K562 (cell line): ENCODE measurements around the gene DIP2C. TPM values are rescaled to one million over a fixed set of nuclear protein-coding genes. Genes with fewer than 3 reads are reported as not detected.

ENCODE experiments used
- ATAC-seq: fragments of 200-7000 bp; cut with Tn5 transposase; 3 replicates; pipeline ENCODE4 v1.9.1; 2020; ENCODE audit warnings: moderate library complexity
- BruUV-seq: library from RNA; stranded (reverse); fragments of 400-500 nt; replicated peaks from 2 replicates; lab custom pipeline; 2021; lab: Mats Ljungman, UMichigan
- CTCF ChIA-PET: fragments of 300-600 bp; formaldehyde crosslinking; extraction: SDS; loops from one replicate; lab custom pipeline; 2021; ENCODE audit warnings: low intra/inter-chr PET ratio; lab: Yijun Ruan, JAX
- POLR2A ChIA-PET: fragments of 300-600, 350-650 bp; sonication (Branson Sonifier 250); formaldehyde crosslinking; extraction: SDS; loops from one replicate; lab custom pipeline; 2021; ENCODE audit warnings: antibody characterized with exemption, inconsistent platforms; lab: Yijun Ruan, JAX
- DNase-seq, 4 experiments: peaks; one replicate each; pipeline versions ENCODE4 v3.0.0 to v3.0.0-alpha.2; 2011 to 2018; ENCODE audit warnings: low spot score in 3 of 4, mixed read lengths in 3 of 4; ENCODE audit errors: extremely low read depth in 1 of 4
- FAIRE-seq: peaks from 2 replicates; lab custom pipeline; 2011; peaks lifted over from hg19 to GRCh38; lab: Jason Lieb, UNC
- H2AFZ ChIP-seq: 2 replicates; pipeline ENCODE4 v1.6.0; 2011; ENCODE audit warnings: low read depth, low read length, control low read depth, inconsistent platforms
- H3K27ac ChIP-seq: fragments of 200-600 bp; 3 replicates; pipeline ENCODE4 v1.8.0; 2011; ENCODE audit warnings: low read depth, mild to moderate bottlenecking, control low read depth, inconsistent platforms, low read length, moderate library complexity, mixed read lengths; ENCODE audit errors: extremely low read depth
- H3K27me3 ChIP-seq, 2 experiments: fragments of 300-600 bp in 1 of 2; 2 replicates in 1 of 2; 3 replicates in 1 of 2; pipeline versions ENCODE4 v1.6.0 to v1.8.0; 2011; ENCODE audit warnings: inconsistent platforms in 2 of 2, low read length in 2 of 2, mild to moderate bottlenecking in 1 of 2, mixed read lengths in 1 of 2, moderate library complexity in 1 of 2; ENCODE audit not compliant: control insufficient read depth in 2 of 2, insufficient read depth in 2 of 2
- H3K36me3 ChIP-seq: fragments of 300-600 bp; 3 replicates; pipeline ENCODE4 v1.8.0; 2011; ENCODE audit warnings: mild to moderate bottlenecking, low read length, inconsistent platforms; ENCODE audit not compliant: control insufficient read depth, insufficient read depth
- H3K4me1 ChIP-seq, 2 experiments: fragments of 200-600 bp in 1 of 2; replicated peaks in 1 of 2; 2 replicates in 1 of 2; 3 replicates in 1 of 2; pipeline versions ENCODE4 v1.5.1 to v1.8.0; 2011; ENCODE audit warnings: inconsistent platforms in 2 of 2, low read length in 2 of 2, mild to moderate bottlenecking in 1 of 2, mixed read lengths in 1 of 2, moderate library complexity in 1 of 2; ENCODE audit not compliant: control insufficient read depth in 2 of 2, insufficient read depth in 2 of 2
- H3K4me2 ChIP-seq: 2 replicates; pipeline ENCODE4 v1.6.1; 2011; ENCODE audit warnings: low read length, control low read depth, inconsistent platforms, mixed read lengths; ENCODE audit not compliant: insufficient read depth
- H3K4me3 ChIP-seq: fragments of 200-600 bp; sonication (generic), shearing (Covaris generic); 2 replicates; pipeline ENCODE4 v1.5.1; 2016; ENCODE audit warnings: control low read depth, inconsistent platforms
- H3K79me2 ChIP-seq: fragments of 200-600 bp; 3 replicates; pipeline ENCODE4 v1.8.0; 2011; ENCODE audit warnings: low read length, inconsistent platforms; ENCODE audit not compliant: control insufficient read depth, insufficient read depth
- H3K9ac ChIP-seq, 2 experiments: 2 replicates each; pipeline versions ENCODE4 v1.6.0 to v1.6.1; 2011; ENCODE audit warnings: low read depth in 2 of 2, low read length in 2 of 2, control low read depth in 1 of 2, inconsistent platforms in 1 of 2, mild to moderate bottlenecking in 1 of 2, mixed read lengths in 1 of 2; ENCODE audit not compliant: insufficient read depth in 1 of 2
- H3K9me1 ChIP-seq: one replicate; pipeline ENCODE4 v1.6.0; 2011; ENCODE audit warnings: inconsistent platforms, mild to moderate bottlenecking, low read length, moderate library complexity; ENCODE audit not compliant: control insufficient read depth, insufficient read depth
- H3K9me3 ChIP-seq: replicated peaks from 2 replicates; pipeline ENCODE4 v1.5.1; 2011; ENCODE audit warnings: low read depth, low read length, inconsistent platforms; ENCODE audit not compliant: control insufficient read depth, insufficient read depth
- H4K20me1 ChIP-seq: replicated peaks from 2 replicates; pipeline ENCODE4 v1.6.1; 2011; ENCODE audit warnings: low read length, inconsistent platforms, mixed read lengths; ENCODE audit not compliant: control insufficient read depth, insufficient read depth
- GTF3C2 ChIP-seq: IDR thresholded peaks from 3 replicates; pipeline ENCODE4 v1.6.1; 2011; ENCODE audit warnings: borderline replicate concordance, mild to moderate bottlenecking, moderate library complexity; ENCODE audit not compliant: insufficient read length; ENCODE audit errors: extremely low read depth
- MAFK ChIP-seq: IDR thresholded peaks from 2 replicates; pipeline ENCODE4 v1.6.1; 2011; ENCODE audit warnings: low read length, improper control_type of control experiment
- NR4A1 ChIP-seq, 2 experiments: fragments of 250-450 bp in 1 of 2; fragments of 450-650 bp in 1 of 2; sonication (Bioruptor Pico) in 1 of 2; IDR thresholded peaks; 2 replicates each; pipeline versions ENCODE4 v1.4.0 to v1.6.1; 2016 to 2020; ENCODE audit warnings: mild to moderate bottlenecking in 2 of 2, missing compliant biosample characterization in 1 of 2, missing genetic modification characterization in 1 of 2, moderate library complexity in 1 of 2
- PHB ChIP-seq: fragments of 250-450 bp; sonication (Bioruptor Pico); IDR thresholded peaks from 2 replicates; pipeline ENCODE4 v1.5.0; 2021
- TCF15 ChIP-seq: fragments of 250-450 bp; sonication (Bioruptor Pico); IDR thresholded peaks from 2 replicates; pipeline ENCODE4 v1.8.0; 2022; ENCODE audit warnings: moderate library complexity, mild to moderate bottlenecking, inconsistent platforms
- ZBTB2 ChIP-seq: fragments of 450-650 bp; IDR thresholded peaks from 2 replicates; pipeline ENCODE4 v1.6.1; 2016; ENCODE audit warnings: antibody characterized with exemption
- ZNF184 ChIP-seq: sonication (generic); formaldehyde crosslinking; IDR thresholded peaks from 2 replicates; pipeline ENCODE4 v1.5.0; 2020; ENCODE audit warnings: missing genetic modification reagents
- WGBS: fragments of 100-300 bp; shearing (Covaris generic); methylation state at CpG from one replicate; pipeline ENCODE4 v1.1.6; 2016; ENCODE audit warnings: low coverage, mixed read lengths; ENCODE audit not compliant: insufficient coverage; ENCODE audit errors: missing lambda C conversion rate; 5-methylcytosine and 5-hydroxymethylcytosine counted together
- in situ Hi-C: fragments of 300-500 bp; cut with MboI; formaldehyde crosslinking; loops from 4 replicates; pipeline ENCODE4 v1.15.0; 2018; ENCODE audit warnings: inconsistent platforms, mixed read lengths
- intact Hi-C: fragments of 100-400 bp; cut with micrococcal nuclease; formaldehyde crosslinking; loops from 2 replicates; pipeline ENCODE4 v1.14.2; 2022
- polyA plus RNA-seq, 8 experiments: library from polyadenylated mRNA; depleted of rRNA in 4 of 8; stranded (reverse) in 5 of 8; unstranded in 3 of 8; fragments of >200 nt; fragmentation: Nextera tagmentation in 2 of 8; fragmentation: Illumina TruSeq in 1 of 8; extraction: Ambion mirVana in 2 of 8; extraction: Trizol in 1 of 8; gene quantifications; 2 replicates each; pipeline versions ENCODE4 v1.2.1 to v1.2.3, GENCODE V29; 2011 to 2014; ENCODE audit warnings: inconsistent platforms in 1 of 8, missing spikeins in 1 of 8
- total RNA-seq, 7 experiments: library from RNA; depleted of rRNA in 6 of 7; stranded (reverse); fragments of >200 nt in 6 of 7; fragmentation: Illumina TruSeq in 2 of 7; extraction: Trizol in 2 of 7; gene quantifications; 2 replicates each; pipeline versions ENCODE4 v1.2.1 to v1.2.3, GENCODE V29; 2011 to 2021; ENCODE audit warnings: low replicate concordance in 1 of 7
- TF ChIP-seq, protein P1 (sequence below): sonication (generic); formaldehyde crosslinking; IDR thresholded peaks from 2 replicates; pipeline ENCODE4 v1.8.0; 2022; ENCODE audit warnings: mild to moderate bottlenecking, missing genetic modification reagents
- TF ChIP-seq, protein P2 (sequence below), 2 experiments: fragments of 150-350 bp in 1 of 2; IDR thresholded peaks; 2 replicates each; pipeline ENCODE4 v1.6.1; 2012 to 2016; ENCODE audit warnings: low read depth in 2 of 2, low read length in 2 of 2, mild to moderate bottlenecking in 1 of 2, moderate library complexity in 1 of 2
- TF ChIP-seq, protein P3 (sequence below): IDR thresholded peaks from 2 replicates; pipeline ENCODE4 v1.6.1; 2011; ENCODE audit not compliant: insufficient read length; ENCODE audit errors: extremely low read depth

The DIP2C gene
- total and polyA plus RNA-seq, 9 of the 15 experiments (the other 6 are each of a cell fraction or from before 2014, with no cell fraction given): 0.01 TPM; not detected in 8

DNA sequence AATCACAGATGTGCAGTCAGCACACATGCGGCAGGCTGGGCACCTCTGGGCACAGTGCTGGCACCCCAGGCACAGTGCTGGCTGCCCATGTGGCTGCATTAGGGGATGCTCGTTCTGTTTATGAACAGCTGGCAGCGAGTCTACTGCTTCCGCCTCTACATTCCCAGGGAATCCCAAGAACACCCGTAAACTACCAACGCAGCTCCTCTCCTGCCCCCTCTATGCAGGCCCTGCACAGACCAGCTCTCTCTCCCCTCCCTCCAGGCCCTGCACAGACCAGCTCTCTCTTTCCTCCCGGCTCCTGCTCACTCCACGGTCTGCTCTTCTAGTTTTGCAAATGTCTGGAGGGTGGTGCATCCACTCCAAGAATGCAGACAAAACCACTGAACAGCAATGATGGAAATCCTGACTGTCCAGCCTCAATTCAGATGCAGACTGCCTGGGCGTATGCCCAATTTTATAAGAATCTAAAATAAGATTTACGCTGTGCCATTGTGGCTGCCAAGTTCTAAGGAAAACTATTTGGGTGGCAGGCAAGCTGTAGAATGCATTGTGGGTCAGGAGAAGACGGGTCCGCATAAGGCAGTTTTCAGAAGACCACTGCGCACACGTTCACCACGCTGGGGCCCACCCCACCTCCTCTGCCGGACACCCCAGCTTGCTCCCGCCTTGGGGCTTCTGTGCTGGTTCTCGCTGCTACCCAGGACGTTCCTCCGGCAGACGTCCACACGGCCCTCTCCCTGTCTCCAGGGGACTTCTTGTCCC, 319.6 kb downstream of the DIP2C start:
- Histone ChIP-seq H3K4me3 (no peak overlapping the region), H3K4me1 (no peaks in the 10 kb centered on the region), H3K27ac (no peak overlapping the region), H3K36me3 (no peaks in the 10 kb centered on the region), H3K79me2 (no peaks in the 10 kb centered on the region), H3K4me2 (no peak overlapping the region), H3K9me1 (no peaks in the 10 kb centered on the region), H2AFZ (no peak overlapping the region), H3K9ac (no peak overlapping the region), H3K9me3 (no peaks in the 10 kb centered on the region), H3K27me3 (peaks cover 21 to 71% of the 10 kb centered on the region in 2 experiments), H4K20me1 (no peaks in the 10 kb centered on the region; the same call in 1 of the 2 replicates)
- ATAC-seq (no peak), FAIRE-seq (no peak), DNase-seq (no peak)
- intact Hi-C loops: no loop called here
- WGBS: under 1% methylated on average over 19 of the region's 22 CpGs
- no TSS peak for BruUV-seq
- ChIA-PET POLR2A (interaction anchor here (0.6 kb wide), 1 partner anchor 159 kb away, joined by 4 read pairs; no protein-coding TSS in a partner anchor), CTCF (no interaction called here)
- in situ Hi-C loops: no loop called here
- TF ChIP-seq GTF3C2: no peak
- no peak for TF ChIP-seq MAFK
- TF ChIP-seq, protein P1, sequence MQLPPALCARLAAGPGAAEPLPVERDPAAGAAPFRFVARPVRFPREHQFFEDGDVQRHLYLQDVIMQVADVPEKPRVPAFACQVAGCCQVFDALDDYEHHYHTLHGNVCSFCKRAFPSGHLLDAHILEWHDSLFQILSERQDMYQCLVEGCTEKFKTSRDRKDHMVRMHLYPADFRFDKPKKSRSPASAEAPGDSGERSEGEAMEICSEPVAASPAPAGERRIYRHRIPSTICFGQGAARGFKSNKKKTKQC: no peak
- TF ChIP-seq ZNF184 (CRISPR knock-in tag): no peak
- no peak for TF ChIP-seq TCF15 (CRISPR knock-in tag)
- TF ChIP-seq, protein P2, sequence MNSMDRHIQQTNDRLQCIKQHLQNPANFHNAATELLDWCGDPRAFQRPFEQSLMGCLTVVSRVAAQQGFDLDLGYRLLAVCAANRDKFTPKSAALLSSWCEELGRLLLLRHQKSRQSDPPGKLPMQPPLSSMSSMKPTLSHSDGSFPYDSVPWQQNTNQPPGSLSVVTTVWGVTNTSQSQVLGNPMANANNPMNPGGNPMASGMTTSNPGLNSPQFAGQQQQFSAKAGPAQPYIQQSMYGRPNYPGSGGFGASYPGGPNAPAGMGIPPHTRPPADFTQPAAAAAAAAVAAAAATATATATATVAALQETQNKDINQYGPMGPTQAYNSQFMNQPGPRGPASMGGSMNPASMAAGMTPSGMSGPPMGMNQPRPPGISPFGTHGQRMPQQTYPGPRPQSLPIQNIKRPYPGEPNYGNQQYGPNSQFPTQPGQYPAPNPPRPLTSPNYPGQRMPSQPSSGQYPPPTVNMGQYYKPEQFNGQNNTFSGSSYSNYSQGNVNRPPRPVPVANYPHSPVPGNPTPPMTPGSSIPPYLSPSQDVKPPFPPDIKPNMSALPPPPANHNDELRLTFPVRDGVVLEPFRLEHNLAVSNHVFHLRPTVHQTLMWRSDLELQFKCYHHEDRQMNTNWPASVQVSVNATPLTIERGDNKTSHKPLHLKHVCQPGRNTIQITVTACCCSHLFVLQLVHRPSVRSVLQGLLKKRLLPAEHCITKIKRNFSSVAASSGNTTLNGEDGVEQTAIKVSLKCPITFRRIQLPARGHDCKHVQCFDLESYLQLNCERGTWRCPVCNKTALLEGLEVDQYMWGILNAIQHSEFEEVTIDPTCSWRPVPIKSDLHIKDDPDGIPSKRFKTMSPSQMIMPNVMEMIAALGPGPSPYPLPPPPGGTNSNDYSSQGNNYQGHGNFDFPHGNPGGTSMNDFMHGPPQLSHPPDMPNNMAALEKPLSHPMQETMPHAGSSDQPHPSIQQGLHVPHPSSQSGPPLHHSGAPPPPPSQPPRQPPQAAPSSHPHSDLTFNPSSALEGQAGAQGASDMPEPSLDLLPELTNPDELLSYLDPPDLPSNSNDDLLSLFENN (IDR thresholded peaks at IDR 0.05; ENCODE audit: low read depth in 2 of 2, low read length in 2 of 2): no peak
- TF ChIP-seq, protein P3, sequence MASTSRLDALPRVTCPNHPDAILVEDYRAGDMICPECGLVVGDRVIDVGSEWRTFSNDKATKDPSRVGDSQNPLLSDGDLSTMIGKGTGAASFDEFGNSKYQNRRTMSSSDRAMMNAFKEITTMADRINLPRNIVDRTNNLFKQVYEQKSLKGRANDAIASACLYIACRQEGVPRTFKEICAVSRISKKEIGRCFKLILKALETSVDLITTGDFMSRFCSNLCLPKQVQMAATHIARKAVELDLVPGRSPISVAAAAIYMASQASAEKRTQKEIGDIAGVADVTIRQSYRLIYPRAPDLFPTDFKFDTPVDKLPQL: no peak
- no peak for TF ChIP-seq NR4A1 (CRISPR knock-in tag; IDR thresholded peaks at IDR 0.05)
- TF ChIP-seq NR4A1 (tag; IDR thresholded peaks at IDR 0.05): no peak
- no peak for TF ChIP-seq PHB (CRISPR knock-in tag)
- no peak for TF ChIP-seq ZBTB2
